Stimulated activated CD4-positive, alpha-beta T cell treated with anti-CD3 and anti-CD28 coated beads, Interleukin-1b, Interleukin-23, amount 100 ng/mL, for 1 hour (primary cell): Measurements from ENCODE around the gene PDE9A.
"Not testable (repeated sequence)": the region's sequence is repeated elsewhere in the genome, so short reads cannot be mapped to it uniquely, and the experiment has no call there.

Experiments
- DNase-seq, 2 donors: peaks; one replicate each; pipeline ENCODE4 v3.0.0-alpha.2; 2020; ENCODE audit warnings: low read depth in 2 of 2

The PDE9A gene

GRCh38 chr21:42708107-42708506, 54.7 kb downstream of the PDE9A start:
- DNase-seq = no peak

- not testable (repeated sequence) for DNase-seq
Measured at GRCh38 chr21:42708916-42709315, 55.5 kb downstream of the PDE9A start.

- DNase-seq = no peak
Measured at GRCh38 chr21:42711667-42712066, 58.2 kb downstream of the PDE9A start.

GRCh38 chr21:42715427-42715826, 62.0 kb downstream of the PDE9A start:
- DNase-seq = not testable (repeated sequence)

GRCh38 chr21:42716074-42716473, 62.7 kb downstream of the PDE9A start:
- no peak for DNase-seq

GRCh38 chr21:42720484-42720883, 67.1 kb downstream of the PDE9A start:
- DNase-seq = not testable (repeated sequence)

- DNase-seq = no peak
Measured at GRCh38 chr21:42721341-42721824, 68.0 kb downstream of the PDE9A start.

GRCh38 chr21:42722153-42722552, 68.7 kb downstream of the PDE9A start:
- no peak for DNase-seq

GRCh38 chr21:42722808-42723473, 69.5 kb downstream of the PDE9A start:
- no peak for DNase-seq

GRCh38 chr21:42724226-42724920, 71.0 kb downstream of the PDE9A start:
- DNase-seq = no peak

GRCh38 chr21:42725416-42725930, 72.1 kb downstream of the PDE9A start:
- DNase-seq = no peak

GRCh38 chr21:42731264-42732032, 78.0 kb downstream of the PDE9A start:
- DNase-seq = no peak

GRCh38 chr21:42732033-42732410, 78.6 kb downstream of the PDE9A start:
- no peak for DNase-seq

- DNase-seq = no peak
Measured at GRCh38 chr21:42733037-42733627, 79.7 kb downstream of the PDE9A start.

- no peak for DNase-seq
Measured at GRCh38 chr21:42733874-42734273, 80.5 kb downstream of the PDE9A start.

GRCh38 chr21:42734323-42734971, 81.0 kb downstream of the PDE9A start:
- no peak for DNase-seq

GRCh38 chr21:42735061-42735460, 81.6 kb downstream of the PDE9A start:
- no peak for DNase-seq

GRCh38 chr21:42735944-42736343, 82.5 kb downstream of the PDE9A start:
- DNase-seq = no peak

- no peak for DNase-seq
Measured at GRCh38 chr21:42736646-42737350, 83.4 kb downstream of the PDE9A start.

- DNase-seq = no peak
Measured at GRCh38 chr21:42737951-42738590, 84.7 kb downstream of the PDE9A start.
